ENCODE results near the gene NOXA1. TPM values are rescaled to one million over a fixed set of nuclear protein-coding genes. Genes with fewer than 3 reads are reported as not detected.

Gene NOXA1
- total RNA-seq, 1 donor from 2014 or later: 3.9 TPM

- DNase-seq (no peak), ATAC-seq (ENCODE audit: low read depth) (no peak)
- intact Hi-C loops (cut with micrococcal nuclease): no loop called here
- Mint-ChIP-seq H3K4me1 (peaks cover 22% of the 10 kb centered on the region), H3K9me3 (peaks cover 6% of the 10 kb centered on the region), H3K4me3 (no peak overlapping the region), H3K36me3 (ENCODE audit: low read depth) (peaks cover 7% of the 10 kb centered on the region), H3K27ac (no peak overlapping the region), H3K27me3 (peaks cover 2% of the 10 kb centered on the region)
- no peak for TF ChIP-seq CTCF (IDR thresholded peaks at IDR 0.05)
- ChIA-PET POLR2A (interaction anchor here (0.6 kb wide), 1 partner anchor 275 kb away, joined by 3 read pairs; no protein-coding TSS in a partner anchor), CTCF (no interaction called here)
These were observed 18.1 kb upstream of the NOXA1 start for GRCh38 chr9:137404961-137405567.

GRCh38 chr9:137405677-137406081 lies 17.5 kb upstream of the NOXA1 start:
- TF ChIP-seq CTCF (IDR thresholded peaks at IDR 0.05): no peak
- ChIA-PET POLR2A (interaction anchor here (0.7 kb wide), 2 partner anchors 103 to 182 kb away, joined by 4 to 6 read pairs; partner anchors contain the start of gene NRARP), CTCF (interaction anchor here (0.9 kb wide), 1 partner anchor 103 kb away, joined by 3 read pairs; no protein-coding TSS in a partner anchor)
- H3K4me3 Mint-ChIP-seq: no peak overlapping the region
- peaks cover 19% of the 10 kb centered on the region for H3K4me1 Mint-ChIP-seq
- intact Hi-C loops (cut with micrococcal nuclease): loop anchor here (2.0 kb wide), 1 partner anchor 111 kb away; no protein-coding TSS in a partner anchor
- no peak for DNase-seq
- peaks cover 2% of the 10 kb centered on the region for H3K27me3 Mint-ChIP-seq
- peaks cover 7% of the 10 kb centered on the region for H3K36me3 Mint-ChIP-seq (ENCODE audit: low read depth)
- ATAC-seq (ENCODE audit: low read depth): no peak
- H3K27ac Mint-ChIP-seq: no peak overlapping the region
- H3K9me3 Mint-ChIP-seq: peaks cover 6% of the 10 kb centered on the region

GRCh38 chr9:137406085-137406760 lies 17.0 kb upstream of the NOXA1 start:
- no peak for DNase-seq
- TF ChIP-seq CTCF (IDR thresholded peaks at IDR 0.05): no peak
- H3K36me3 Mint-ChIP-seq (ENCODE audit: low read depth): peaks cover 7% of the 10 kb centered on the region
- CTCF ChIA-PET: interaction anchor here (0.9 kb wide), 1 partner anchor 103 kb away, joined by 3 read pairs; no protein-coding TSS in a partner anchor
- POLR2A ChIA-PET: interaction anchor here (0.7 kb wide), 2 partner anchors 104 to 183 kb away, joined by 4 to 6 read pairs; partner anchors contain the start of gene NRARP
- H3K27ac Mint-ChIP-seq: no peak overlapping the region
- intact Hi-C loops (cut with micrococcal nuclease): loop anchor here (2.0 kb wide), 1 partner anchor 111 kb away; no protein-coding TSS in a partner anchor
- H3K4me3 Mint-ChIP-seq: no peak overlapping the region
- peaks cover 16% of the 10 kb centered on the region for H3K4me1 Mint-ChIP-seq
- ATAC-seq (ENCODE audit: low read depth): no peak
- H3K27me3 Mint-ChIP-seq: peaks cover 2% of the 10 kb centered on the region
- H3K9me3 Mint-ChIP-seq: peaks cover 6% of the 10 kb centered on the region

GRCh38 chr9:137406876-137407589 lies 16.2 kb upstream of the NOXA1 start:
- peaks cover 6% of the 10 kb centered on the region for H3K9me3 Mint-ChIP-seq
- no peak overlapping the region for H3K27ac Mint-ChIP-seq
- no peak for TF ChIP-seq CTCF (IDR thresholded peaks at IDR 0.05)
- peaks cover 21% of the 10 kb centered on the region for H3K4me1 Mint-ChIP-seq
- no peak overlapping the region for H3K4me3 Mint-ChIP-seq
- H3K27me3 Mint-ChIP-seq: peaks cover 2% of the 10 kb centered on the region
- ChIA-PET CTCF (interaction anchor here (0.9 kb wide), 1 partner anchor 104 kb away, joined by 3 read pairs; no protein-coding TSS in a partner anchor), POLR2A (no interaction called here)
- DNase-seq (peak; percentile 55), ATAC-seq (ENCODE audit: low read depth) (peak; percentile 81)
- H3K36me3 Mint-ChIP-seq (ENCODE audit: low read depth): peaks cover 7% of the 10 kb centered on the region
- intact Hi-C loops (cut with micrococcal nuclease): loop anchor here (1.0 to 2.0 kb wide), 2 partner anchors 105 to 112 kb away; partner anchors contain the start of gene NRARP

All from activated B cell treated with CpG ODN at 0.5 μM for 24 hours (primary cell).